ENCODE measurements around the gene STYXL2. TPM values are rescaled to one million over a fixed set of nuclear protein-coding genes. Genes with fewer than 3 reads are reported as not detected.

The STYXL2 gene
- total RNA-seq, 2 donors from 2014 or later: 0.10 TPM; not detected in 1

- Histone ChIP-seq H3K27ac (no peak overlapping the region), H3K36me3 (peaks cover 14% of the 10 kb centered on the region), H3K9me3 (no peaks in the 10 kb centered on the region), H3K4me1 (no peaks in the 10 kb centered on the region), H3K4me3 (no peak overlapping the region), H3K9ac (ENCODE audit: low read depth in 2 of 2, low read length in 2 of 2) (no peak overlapping the region), H3K27me3 (no peaks in the 10 kb centered on the region)
- TF ChIP-seq, protein P1, sequence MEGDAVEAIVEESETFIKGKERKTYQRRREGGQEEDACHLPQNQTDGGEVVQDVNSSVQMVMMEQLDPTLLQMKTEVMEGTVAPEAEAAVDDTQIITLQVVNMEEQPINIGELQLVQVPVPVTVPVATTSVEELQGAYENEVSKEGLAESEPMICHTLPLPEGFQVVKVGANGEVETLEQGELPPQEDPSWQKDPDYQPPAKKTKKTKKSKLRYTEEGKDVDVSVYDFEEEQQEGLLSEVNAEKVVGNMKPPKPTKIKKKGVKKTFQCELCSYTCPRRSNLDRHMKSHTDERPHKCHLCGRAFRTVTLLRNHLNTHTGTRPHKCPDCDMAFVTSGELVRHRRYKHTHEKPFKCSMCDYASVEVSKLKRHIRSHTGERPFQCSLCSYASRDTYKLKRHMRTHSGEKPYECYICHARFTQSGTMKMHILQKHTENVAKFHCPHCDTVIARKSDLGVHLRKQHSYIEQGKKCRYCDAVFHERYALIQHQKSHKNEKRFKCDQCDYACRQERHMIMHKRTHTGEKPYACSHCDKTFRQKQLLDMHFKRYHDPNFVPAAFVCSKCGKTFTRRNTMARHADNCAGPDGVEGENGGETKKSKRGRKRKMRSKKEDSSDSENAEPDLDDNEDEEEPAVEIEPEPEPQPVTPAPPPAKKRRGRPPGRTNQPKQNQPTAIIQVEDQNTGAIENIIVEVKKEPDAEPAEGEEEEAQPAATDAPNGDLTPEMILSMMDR (IDR thresholded peaks at IDR 0.05): no peak
- DNase-seq: no peak
- intact Hi-C loops (cut with DNase I): loop anchor here (5.0 kb wide), 2 partner anchors 144 to 174 kb away; no protein-coding TSS in a partner anchor
Measured at GRCh38 chr1:167056529-167057231, 37.2 kb upstream of the STYXL2 start.

GRCh38 chr1:167057241-167057688, 36.6 kb upstream of the STYXL2 start:
- no peak for DNase-seq
- intact Hi-C loops (cut with DNase I): loop anchor here (5.0 kb wide), 2 partner anchors 145 to 175 kb away; no protein-coding TSS in a partner anchor

DNA sequence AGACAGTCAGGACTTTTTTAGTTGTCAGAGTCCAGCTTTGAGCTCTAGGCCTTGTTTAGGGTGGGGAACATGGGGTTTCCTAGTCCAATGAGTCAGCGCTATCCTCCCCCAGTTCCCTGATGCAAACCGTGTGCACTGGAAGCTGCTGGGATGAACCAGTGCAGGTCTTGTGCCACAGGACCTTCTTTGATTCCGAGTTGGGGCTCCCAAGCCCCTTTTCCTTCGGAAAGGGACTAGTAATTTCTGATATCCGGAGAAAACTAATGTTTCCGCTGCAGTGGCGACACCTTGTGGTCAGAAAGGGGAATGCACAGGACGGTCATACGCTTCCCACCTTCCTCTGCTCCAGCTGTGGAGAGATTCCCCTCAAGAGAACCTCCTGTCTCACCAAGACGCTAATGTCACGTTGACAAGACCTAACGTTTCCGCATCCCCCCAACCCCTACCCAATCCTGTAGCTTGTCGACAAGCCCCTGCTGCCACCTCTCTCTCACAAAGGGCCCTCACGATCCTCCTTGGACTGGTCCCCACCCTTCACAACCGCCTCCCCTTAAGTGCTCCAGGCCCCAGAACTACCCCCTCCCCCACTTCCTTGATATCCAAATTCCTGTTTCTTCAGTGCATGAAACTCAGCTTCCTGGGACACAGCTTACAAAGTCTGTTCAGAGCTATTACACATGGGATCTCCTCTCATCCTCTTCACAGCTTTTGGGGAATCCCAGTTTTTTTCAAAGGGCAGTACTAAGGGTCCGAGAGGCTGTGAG, 34.6 kb upstream of the STYXL2 start:
- no peak overlapping the region for H3K4me3 ChIP-seq
- peaks cover 10% of the 10 kb centered on the region for H3K36me3 ChIP-seq
- no peaks in the 10 kb centered on the region for H3K4me1 ChIP-seq
- TF ChIP-seq, protein P1 (IDR thresholded peaks at IDR 0.05): peak; percentile 96
- no peak overlapping the region for H3K9ac ChIP-seq (ENCODE audit: low read depth in 2 of 2, low read length in 2 of 2)
- no peaks in the 10 kb centered on the region for H3K27me3 ChIP-seq
- no peak overlapping the region for H3K27ac ChIP-seq
- no peaks in the 10 kb centered on the region for H3K9me3 ChIP-seq
- intact Hi-C loops (cut with DNase I): loop anchor here (5.0 kb wide), 2 partner anchors 147 to 177 kb away; no protein-coding TSS in a partner anchor
- DNase-seq: peak; percentile 78

More at GRCh38 chr1:167057241-167057688, 36.6 kb upstream of the STYXL2 start:
- H3K9ac ChIP-seq (ENCODE audit: low read depth in 2 of 2, low read length in 2 of 2): no peak overlapping the region
- peaks cover 10% of the 10 kb centered on the region for H3K36me3 ChIP-seq
- no peak overlapping the region for H3K4me3 ChIP-seq
- no peaks in the 10 kb centered on the region for H3K27me3 ChIP-seq
- TF ChIP-seq, protein P1 (IDR thresholded peaks at IDR 0.05): no peak
- no peak overlapping the region for H3K27ac ChIP-seq
- H3K4me1 ChIP-seq: no peaks in the 10 kb centered on the region
- H3K9me3 ChIP-seq: no peaks in the 10 kb centered on the region

- intact Hi-C loops (cut with DNase I): loop anchor here (5.0 kb wide), 2 partner anchors 147 to 177 kb away; no protein-coding TSS in a partner anchor
- Histone ChIP-seq H3K9me3 (no peaks in the 10 kb centered on the region), H3K36me3 (peaks cover 6% of the 10 kb centered on the region), H3K4me3 (no peak overlapping the region), H3K4me1 (no peaks in the 10 kb centered on the region), H3K27me3 (no peaks in the 10 kb centered on the region), H3K9ac (ENCODE audit: low read depth in 2 of 2, low read length in 2 of 2) (no peak overlapping the region), H3K27ac (no peak overlapping the region)
- TF ChIP-seq, protein P1 (IDR thresholded peaks at IDR 0.05): no peak
- DNase-seq: no peak
Measured at GRCh38 chr1:167059809-167060107, 34.1 kb upstream of the STYXL2 start.

DNA sequence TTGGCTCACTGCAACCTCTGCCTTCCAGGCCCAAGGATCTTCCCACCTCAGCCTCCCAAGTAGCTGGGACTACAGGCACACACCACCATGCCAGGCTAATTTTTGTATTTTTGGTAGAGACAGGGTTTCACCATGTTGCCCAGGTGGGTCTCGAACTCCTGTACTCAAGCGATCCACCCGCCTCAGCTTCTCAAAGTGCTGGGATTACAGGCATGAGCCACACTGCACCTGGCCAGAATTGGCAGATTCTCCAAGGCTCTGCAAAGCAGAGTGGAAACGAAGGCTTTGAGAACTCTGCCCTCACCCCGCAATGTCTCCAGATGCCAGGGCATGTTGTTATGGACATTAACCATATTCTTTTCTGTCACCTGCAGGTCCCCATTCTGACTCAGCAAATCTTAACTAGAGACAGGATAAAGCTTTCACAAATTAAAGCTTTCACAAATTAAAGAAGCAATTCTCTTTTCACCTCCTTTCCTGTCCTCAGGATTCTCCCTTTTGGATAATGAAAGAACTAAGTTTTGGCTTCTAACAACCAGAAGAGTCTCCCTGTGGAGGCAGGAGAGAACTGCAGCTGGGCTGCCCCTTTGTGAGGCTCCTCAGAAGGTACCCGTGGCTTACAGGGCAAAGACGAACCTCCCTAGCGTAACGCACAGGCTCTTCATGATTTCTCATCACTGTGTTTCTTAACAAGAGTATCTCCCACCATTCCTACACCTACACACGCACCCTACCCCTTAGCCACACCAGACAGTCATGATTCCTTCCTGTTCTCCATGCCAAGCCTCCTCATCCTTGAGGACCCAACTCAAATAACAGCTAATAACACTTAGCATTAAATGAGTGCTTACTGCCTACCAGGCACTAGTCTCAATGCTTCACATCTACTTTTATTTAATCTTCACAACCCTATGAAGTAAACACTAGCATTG, 33.5 kb upstream of the STYXL2 start:
- Histone ChIP-seq H3K4me1 (no peaks in the 10 kb centered on the region), H3K36me3 (no peaks in the 10 kb centered on the region), H3K27me3 (no peaks in the 10 kb centered on the region), H3K4me3 (no peak overlapping the region), H3K9ac (ENCODE audit: low read depth in 2 of 2, low read length in 2 of 2) (no peak overlapping the region), H3K9me3 (no peaks in the 10 kb centered on the region), H3K27ac (no peak overlapping the region)
- TF ChIP-seq, protein P1 (IDR thresholded peaks at IDR 0.05): no peak
- no peak for DNase-seq
- intact Hi-C loops (cut with DNase I): no loop called here
